Right lobe of liver (tissue), 4 donors: ENCODE results near the gene RAB40A.

Experiments used
- CTCF ChIP-seq, 4 donors: fragments of 200-600 bp in 3 of 4; fragments of 450-650 bp in 1 of 4; IDR thresholded peaks; one replicate each; pipeline versions ENCODE4 v1.5.1 to v1.8.0; 2016 to 2022; ENCODE audit warnings: antibody characterized with exemption in 4 of 4, mild to moderate bottlenecking in 2 of 4
- POLR2A ChIP-seq: fragments of 450-650 bp; IDR thresholded peaks from one replicate; pipeline ENCODE4 v1.6.1; 2017; ENCODE audit warnings: antibody characterized with exemption, mild to moderate bottlenecking
- donor health status: DM: no; HTN: no; CAD: no.
- donor health status: DM: no; HTN: no; CAD: no.
- donor health status: DM: no; HTN: yes; CAD: no.

- TF ChIP-seq CTCF (IDR thresholded peaks at IDR 0.05): no peak
- no peak for TF ChIP-seq POLR2A
Measured at GRCh38 chrX:103467156-103467555, 52.1 kb downstream of the RAB40A start.
